Measurements from ENCODE around the gene ITK.

GRCh38 chr5:157196045-157196444 is 15.4 kb downstream of the ITK start:
- no peak for TF ChIP-seq GATA2 (IDR thresholded peaks at IDR 0.05; ENCODE audit: low read depth, low read length)
- TF ChIP-seq GATA3 (IDR thresholded peaks at IDR 0.05; ENCODE audit: low read depth, low read length): no peak

All from SH-SY5Y (cell line).